Mucosa of stomach (tissue), 1 donor: ENCODE measurements around the gene RPL10.

ENCODE experiments used
- H3K27me3 ChIP-seq: one replicate; pipeline ENCODE4 v1.7.0; 2013; ENCODE audit warnings: mild to moderate bottlenecking, low read length; ENCODE audit not compliant: control insufficient read depth, insufficient read depth
- H3K36me3 ChIP-seq: one replicate; pipeline ENCODE4 v1.7.0; 2013; ENCODE audit warnings: low read length; ENCODE audit not compliant: control insufficient read depth, insufficient read depth
- H3K4me1 ChIP-seq: one replicate; pipeline ENCODE4 v1.7.0; 2013; ENCODE audit warnings: mild to moderate bottlenecking, low read length; ENCODE audit not compliant: control insufficient read depth, insufficient read depth
- H3K4me3 ChIP-seq: one replicate; pipeline ENCODE4 v1.7.0; 2013; ENCODE audit warnings: low read length
- H3K9ac ChIP-seq: one replicate; pipeline ENCODE4 v1.7.0; 2013; ENCODE audit warnings: mild to moderate bottlenecking, low read length, moderate library complexity
- H3K9me3 ChIP-seq: one replicate; pipeline ENCODE4 v1.7.0; 2013; ENCODE audit warnings: mild to moderate bottlenecking, low read length, moderate library complexity; ENCODE audit not compliant: control insufficient read depth
- donor health status: Pancreatic carcinoma.

RPL10 gene

DNA sequence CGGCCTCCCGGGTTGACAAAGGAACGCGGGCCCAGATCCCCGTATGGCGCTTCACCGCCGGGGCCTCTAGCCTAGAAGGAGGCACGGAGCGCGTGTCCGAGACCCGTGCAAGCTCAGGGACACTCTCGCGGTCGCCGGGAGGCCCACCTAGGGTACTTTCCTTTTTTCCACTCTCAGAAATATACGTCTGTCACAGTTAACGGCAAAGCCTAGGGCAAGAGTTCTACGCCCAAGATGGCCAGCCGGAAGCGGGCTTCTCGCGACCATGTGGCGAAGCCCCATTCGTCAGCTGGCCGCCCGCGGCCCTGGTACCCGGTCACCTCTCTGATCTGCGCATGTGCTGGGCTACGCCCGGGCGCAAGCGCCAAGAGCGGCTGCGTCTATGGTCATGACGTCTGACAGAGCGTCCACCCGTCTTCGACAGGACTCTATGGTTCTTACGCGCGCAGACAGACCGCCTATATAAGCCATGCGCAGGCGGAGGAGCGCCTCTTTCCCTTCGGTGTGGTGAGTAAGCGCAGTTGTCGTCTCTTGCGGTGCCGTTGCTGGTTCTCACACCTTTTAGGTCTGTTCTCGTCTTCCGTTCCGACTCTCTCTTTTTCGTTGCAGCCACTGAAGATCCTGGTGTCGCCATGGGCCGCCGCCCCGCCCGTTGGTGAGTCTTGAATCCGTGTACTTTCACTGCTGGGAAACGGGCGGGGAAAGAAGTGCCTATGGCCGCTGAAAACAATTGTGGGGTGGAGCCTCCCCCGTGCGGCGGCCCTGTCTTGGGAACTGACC is at the start of gene RPL10:
RPL10 (plus strand) TSS at position 490 of the 780 bp plus-strand sequence; CDS start at position 633, 143 bp downstream.
- peak within 1 kb of the TSS; percentile 97 for H3K9ac ChIP-seq
- H3K4me3 ChIP-seq, result peak within 1 kb of the TSS; percentile 84
- no peaks in the 10 kb centered on the region for H3K9me3 ChIP-seq
- peaks cover 6% of the 10 kb centered on the region for H3K4me1 ChIP-seq
- no peaks in the 10 kb centered on the region for H3K27me3 ChIP-seq
- H3K36me3 ChIP-seq, result peaks cover 10% of the 10 kb centered on the region

DNA sequence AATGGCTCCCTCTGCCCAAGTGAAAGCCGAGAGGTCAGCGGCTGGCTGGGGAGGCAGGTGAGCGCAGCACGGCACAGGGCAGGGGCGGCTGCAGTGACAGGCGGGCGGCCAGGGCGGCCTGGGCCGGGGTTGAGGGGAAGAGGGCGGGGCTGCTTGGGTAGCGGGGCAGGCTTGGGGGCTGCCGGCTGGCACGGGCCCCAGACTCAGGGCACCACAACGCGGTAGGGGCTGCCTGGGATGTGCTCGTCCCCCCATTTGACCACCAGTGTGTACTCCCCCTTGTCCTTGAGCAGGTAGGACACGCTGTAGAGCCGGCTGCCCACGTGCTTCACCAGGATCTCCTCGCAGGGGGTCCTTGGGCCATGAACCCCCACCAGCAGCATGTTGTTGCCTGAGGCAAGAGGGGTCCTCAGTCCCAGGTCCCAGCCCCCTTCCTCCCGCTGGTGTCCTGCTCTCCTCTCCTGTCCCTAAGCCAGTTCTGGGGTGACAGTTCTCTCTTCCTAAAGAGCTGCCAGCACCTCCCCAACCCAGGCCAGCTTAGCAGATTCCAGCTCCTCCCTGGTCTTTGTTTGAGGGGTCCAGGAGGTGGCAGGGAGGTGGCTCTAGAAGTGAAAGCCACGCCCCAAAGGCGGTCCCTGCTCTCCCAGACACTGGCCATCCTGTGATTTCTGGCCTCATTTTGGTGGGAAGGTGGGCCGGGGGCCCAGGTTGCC is 49.4 kb upstream of the RPL10 start:
- Histone ChIP-seq H3K9me3 (no peaks in the 10 kb centered on the region), H3K4me1 (peaks cover 17% of the 10 kb centered on the region), H3K4me3 (no peak overlapping the region), H3K27me3 (no peaks in the 10 kb centered on the region), H3K36me3 (no peaks in the 10 kb centered on the region), H3K9ac (no peak overlapping the region)

DNA sequence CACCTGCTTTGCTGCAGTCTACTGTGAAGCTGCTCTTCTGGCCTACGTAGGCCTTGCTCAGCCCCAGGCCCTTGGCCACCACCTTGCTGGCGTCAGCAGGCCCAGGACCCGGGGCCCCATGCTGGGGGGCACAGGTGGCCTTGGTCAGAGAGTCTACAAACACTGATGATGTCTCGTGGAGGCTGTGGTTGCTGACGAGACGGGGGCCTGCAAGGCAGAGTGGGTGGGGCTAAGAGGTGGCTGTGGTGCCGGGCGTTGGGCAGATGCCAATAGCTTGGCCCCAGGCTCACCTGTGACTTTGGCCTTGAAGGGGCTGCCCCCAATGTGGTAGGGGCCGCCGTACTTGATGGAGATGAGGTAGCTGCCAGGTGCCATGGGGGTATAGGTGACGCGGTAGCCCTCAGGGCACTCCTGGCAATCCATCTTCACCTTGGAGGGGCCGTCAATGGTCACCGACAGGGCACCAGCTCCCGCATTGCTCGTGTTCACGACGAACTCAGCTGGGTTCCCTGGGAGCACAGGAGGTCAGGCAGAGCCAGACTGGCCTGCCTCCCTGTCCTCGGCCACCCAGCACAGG is 48.7 kb upstream of the RPL10 start:
- H3K4me1 ChIP-seq, result peaks cover 17% of the 10 kb centered on the region
- no peaks in the 10 kb centered on the region for H3K27me3 ChIP-seq
- H3K9me3 ChIP-seq, result no peaks in the 10 kb centered on the region
- no peak overlapping the region for H3K9ac ChIP-seq
- no peak overlapping the region for H3K4me3 ChIP-seq
- H3K36me3 ChIP-seq, result no peaks in the 10 kb centered on the region

DNA sequence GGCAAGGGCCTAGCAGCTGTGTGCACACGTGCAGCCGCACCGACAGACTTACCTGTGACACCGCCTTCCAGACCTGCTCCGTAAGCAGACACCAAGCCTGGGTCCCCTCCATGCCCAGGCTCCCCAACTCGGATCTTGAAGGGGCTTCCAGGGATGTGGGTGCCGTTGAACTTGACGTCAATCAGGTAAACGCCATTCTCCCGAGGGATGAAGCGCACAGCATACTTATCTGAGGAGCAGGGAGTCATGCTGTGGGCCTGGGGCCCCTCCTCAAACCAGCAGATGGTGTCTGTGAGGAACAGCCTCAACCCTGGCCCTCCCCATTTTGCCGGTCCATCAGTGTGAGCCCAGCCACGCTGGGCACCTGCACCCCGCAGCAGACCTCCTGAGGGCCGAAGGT is 48.2 kb upstream of the RPL10 start:
- Histone ChIP-seq H3K9me3 (no peaks in the 10 kb centered on the region), H3K4me1 (peaks cover 17% of the 10 kb centered on the region), H3K4me3 (no peak overlapping the region), H3K27me3 (no peaks in the 10 kb centered on the region), H3K36me3 (no peaks in the 10 kb centered on the region), H3K9ac (no peak overlapping the region)

DNA sequence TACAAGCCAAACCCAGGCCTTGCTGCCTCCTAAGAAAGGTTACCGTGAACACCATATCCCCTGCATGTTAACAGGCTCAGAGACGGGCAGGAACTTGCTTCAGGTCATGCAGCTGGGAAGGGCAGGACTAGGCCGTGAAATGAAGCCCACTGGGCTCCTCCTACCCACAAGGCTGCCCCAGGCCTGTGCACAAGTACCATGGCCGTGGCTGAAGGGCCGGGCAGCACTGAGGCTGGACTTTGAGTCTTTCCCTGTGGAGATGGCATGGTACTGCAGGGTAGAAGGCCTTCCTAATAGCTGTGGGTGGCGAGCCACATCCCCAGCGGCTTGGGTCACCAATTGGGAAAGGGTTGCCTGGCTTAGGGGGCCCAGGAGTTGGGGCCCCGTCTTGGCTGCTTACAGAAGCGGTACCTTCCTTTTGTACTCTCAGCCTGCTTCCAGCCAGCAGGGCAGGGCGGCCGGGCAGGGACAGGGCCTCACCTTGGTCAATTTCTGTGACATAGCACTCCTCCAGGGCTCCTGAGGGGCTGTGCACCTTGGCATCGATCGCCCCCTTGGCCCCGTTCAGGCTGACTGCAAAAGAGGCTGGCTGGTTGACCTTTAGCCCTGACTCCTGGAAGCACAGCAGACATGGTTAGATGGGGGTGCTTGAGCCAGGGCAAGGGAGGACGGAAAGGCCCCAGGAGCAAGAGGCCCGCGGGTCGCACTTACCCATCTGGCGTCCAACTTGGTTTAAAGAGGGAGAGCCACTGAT is 47.6 kb upstream of the RPL10 start:
- Histone ChIP-seq H3K9me3 (no peaks in the 10 kb centered on the region), H3K36me3 (no peaks in the 10 kb centered on the region), H3K4me3 (no peak overlapping the region), H3K4me1 (peaks cover 17% of the 10 kb centered on the region), H3K9ac (no peak overlapping the region), H3K27me3 (no peaks in the 10 kb centered on the region)

DNA sequence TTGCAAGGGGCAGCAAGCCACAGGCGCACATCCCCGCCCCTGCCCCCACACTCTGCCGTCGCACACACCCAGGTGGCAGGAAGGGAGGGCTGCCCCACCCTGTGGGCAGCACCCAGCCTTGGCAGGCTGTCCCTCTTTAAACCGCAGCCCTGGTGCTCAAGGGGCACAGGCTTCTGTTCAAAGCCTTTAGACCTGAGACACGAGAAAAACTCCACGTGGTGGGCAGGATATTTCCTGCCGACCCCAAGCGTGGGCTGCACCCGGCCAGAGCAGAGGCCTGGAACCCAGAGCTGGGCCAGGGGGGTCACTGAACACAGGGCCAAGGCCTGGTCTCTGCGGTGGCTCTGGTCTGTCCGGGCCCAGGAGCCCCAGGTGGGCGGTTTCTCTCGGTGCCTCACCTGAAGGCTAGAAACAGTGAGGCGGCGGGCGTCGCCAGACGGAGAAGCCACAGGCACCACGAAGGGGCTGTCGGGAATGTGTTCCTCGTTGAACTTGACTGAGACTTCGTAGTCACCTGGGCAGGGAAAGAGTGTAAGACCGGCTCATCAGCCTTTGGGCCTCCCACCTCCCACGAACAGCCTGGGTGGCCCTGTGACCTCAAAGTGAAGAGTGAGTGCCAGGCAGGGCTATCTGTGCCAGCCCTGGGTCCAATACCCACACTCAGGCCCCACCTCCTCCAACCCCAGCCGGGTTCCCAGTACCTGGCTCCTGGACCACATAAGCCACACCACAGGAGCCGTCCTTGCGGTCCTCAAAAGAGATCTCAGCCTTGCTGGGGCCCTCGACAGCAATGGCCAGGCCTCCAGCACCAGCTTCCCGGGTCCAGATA is 46.8 kb upstream of the RPL10 start:
- peaks cover 17% of the 10 kb centered on the region for H3K4me1 ChIP-seq
- H3K27me3 ChIP-seq, result no peaks in the 10 kb centered on the region
- no peaks in the 10 kb centered on the region for H3K36me3 ChIP-seq
- H3K9me3 ChIP-seq, result no peaks in the 10 kb centered on the region
- H3K4me3 ChIP-seq, result no peak overlapping the region
- H3K9ac ChIP-seq, result no peak overlapping the region

DNA sequence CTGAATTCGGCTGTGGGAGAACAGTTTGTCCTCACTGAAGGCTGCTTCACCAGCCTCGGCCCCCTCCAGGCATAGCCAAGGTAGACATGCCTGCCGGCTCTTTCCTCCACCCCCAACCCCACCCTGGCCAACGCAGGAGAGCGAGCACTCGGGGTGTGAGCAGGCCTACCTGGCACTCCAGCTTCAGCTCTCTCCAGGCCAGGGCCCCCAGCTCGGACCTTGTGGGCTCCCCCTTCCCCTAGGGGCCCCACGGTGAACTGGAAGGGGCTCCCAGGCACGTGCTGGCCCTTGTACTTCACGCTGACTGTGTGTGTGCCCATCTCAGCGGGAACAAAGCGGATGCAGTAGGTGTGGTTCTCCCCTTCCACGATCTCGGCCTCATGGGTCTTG is 46.2 kb upstream of the RPL10 start:
- Histone ChIP-seq H3K36me3 (no peaks in the 10 kb centered on the region), H3K9ac (no peak overlapping the region), H3K4me3 (no peak overlapping the region), H3K9me3 (no peaks in the 10 kb centered on the region), H3K27me3 (no peaks in the 10 kb centered on the region), H3K4me1 (peaks cover 17% of the 10 kb centered on the region)

DNA sequence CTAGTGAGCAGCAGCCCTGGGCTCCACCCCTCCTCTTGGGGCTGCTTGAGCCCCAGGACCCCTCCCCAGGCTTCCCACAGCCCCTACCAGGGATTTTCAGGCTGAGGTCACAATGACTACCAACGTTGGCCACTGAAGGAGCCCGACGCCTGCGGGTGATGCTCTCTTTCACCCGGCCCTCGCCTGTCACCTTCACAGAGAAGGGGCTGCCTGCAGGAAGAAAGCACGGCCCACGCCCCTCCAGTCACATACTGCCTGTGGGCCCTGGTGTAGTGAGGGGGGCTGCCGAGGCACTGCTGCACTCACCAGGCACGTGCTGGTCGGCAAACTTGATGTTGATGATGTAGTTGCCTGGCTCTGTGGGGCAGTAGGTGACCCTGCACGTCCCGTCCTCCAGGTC is 45.7 kb upstream of the RPL10 start:
- H3K9me3 ChIP-seq, result no peaks in the 10 kb centered on the region
- no peak overlapping the region for H3K9ac ChIP-seq
- H3K27me3 ChIP-seq, result no peaks in the 10 kb centered on the region
- no peak overlapping the region for H3K4me3 ChIP-seq
- peaks cover 17% of the 10 kb centered on the region for H3K4me1 ChIP-seq
- no peaks in the 10 kb centered on the region for H3K36me3 ChIP-seq

DNA sequence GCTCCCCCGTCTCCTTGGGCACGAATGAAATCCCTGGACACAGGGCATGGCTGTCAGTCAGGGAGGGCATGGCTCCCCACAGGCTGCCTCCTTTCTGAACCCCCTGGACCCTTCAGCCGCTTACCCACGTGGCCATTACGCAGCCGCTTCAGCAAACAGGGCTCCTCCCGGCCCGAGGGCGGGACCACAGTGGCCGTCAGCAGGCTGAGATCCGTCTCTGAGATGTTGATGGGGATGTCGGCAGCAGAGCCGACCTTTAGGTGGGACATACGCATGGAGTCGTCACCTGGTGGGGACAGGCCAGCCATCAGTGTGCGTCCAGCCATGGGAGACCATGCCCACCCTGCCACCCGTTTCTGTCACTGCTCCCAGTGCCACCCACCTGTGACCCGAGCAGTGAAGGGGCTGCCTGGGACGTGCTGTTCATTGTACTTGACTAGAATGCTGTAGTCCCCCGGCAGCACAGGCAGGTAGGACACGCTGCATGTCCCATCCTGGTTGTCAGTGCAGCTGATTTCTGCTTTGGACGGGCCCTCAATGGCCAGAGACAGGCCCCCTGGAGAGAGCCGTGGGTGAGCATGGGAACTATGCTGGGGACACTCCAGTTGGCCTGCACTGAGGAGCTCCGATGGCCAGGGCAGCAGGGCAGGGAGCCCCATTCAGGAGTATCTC is 44.9 kb upstream of the RPL10 start:
- Histone ChIP-seq H3K36me3 (no peaks in the 10 kb centered on the region), H3K4me3 (no peak overlapping the region), H3K9ac (no peak overlapping the region), H3K27me3 (no peaks in the 10 kb centered on the region), H3K4me1 (peaks cover 17% of the 10 kb centered on the region), H3K9me3 (no peaks in the 10 kb centered on the region)

DNA sequence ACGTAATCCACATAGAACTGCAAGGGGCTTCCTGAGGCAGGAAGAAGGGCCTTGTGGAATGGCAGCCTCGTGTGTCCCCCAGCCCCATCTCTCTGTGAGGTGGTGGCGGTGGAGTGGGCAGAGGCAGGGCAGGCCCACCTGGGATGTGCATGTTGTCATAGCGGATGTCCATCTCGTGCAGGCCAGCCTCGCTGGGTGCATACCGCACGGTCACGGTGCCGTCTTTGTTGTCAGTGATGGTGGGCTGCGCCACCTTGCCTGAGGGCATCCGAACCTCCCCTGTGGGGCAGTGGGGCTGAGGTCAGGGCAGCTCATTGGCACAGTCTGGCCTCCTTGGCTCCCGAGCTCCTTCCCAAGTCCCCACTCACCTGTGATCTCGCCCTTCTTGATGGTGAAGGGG is 44.2 kb upstream of the RPL10 start:
- Histone ChIP-seq H3K27me3 (no peaks in the 10 kb centered on the region), H3K4me3 (no peak overlapping the region), H3K9ac (no peak overlapping the region), H3K4me1 (peaks cover 17% of the 10 kb centered on the region), H3K9me3 (no peaks in the 10 kb centered on the region), H3K36me3 (no peaks in the 10 kb centered on the region)

DNA sequence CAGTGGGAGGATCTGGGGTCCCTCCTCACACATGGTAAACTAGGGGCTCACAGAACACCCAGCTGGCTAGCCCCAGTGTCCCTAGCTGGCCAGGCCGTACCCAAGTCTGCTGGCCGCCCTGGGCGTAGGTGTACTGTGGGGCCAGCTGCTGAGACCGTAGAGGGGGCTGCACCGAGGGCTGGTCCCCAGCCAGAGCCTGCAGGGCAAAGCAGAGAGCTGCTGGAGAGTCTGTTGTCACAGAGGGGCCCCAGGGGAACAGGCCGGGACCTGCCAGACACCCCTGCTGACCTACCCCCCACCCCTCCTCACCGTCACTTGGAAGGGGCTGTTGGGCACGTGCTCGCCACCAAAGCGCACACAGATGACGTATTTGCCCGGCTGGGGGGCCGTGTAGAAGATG is 43.7 kb upstream of the RPL10 start:
- Histone ChIP-seq H3K4me3 (no peak overlapping the region), H3K9ac (no peak overlapping the region), H3K27me3 (no peaks in the 10 kb centered on the region), H3K9me3 (no peaks in the 10 kb centered on the region), H3K4me1 (peaks cover 17% of the 10 kb centered on the region), H3K36me3 (no peaks in the 10 kb centered on the region)
